Measurements from ENCODE around the gene RNF213.

DNA sequence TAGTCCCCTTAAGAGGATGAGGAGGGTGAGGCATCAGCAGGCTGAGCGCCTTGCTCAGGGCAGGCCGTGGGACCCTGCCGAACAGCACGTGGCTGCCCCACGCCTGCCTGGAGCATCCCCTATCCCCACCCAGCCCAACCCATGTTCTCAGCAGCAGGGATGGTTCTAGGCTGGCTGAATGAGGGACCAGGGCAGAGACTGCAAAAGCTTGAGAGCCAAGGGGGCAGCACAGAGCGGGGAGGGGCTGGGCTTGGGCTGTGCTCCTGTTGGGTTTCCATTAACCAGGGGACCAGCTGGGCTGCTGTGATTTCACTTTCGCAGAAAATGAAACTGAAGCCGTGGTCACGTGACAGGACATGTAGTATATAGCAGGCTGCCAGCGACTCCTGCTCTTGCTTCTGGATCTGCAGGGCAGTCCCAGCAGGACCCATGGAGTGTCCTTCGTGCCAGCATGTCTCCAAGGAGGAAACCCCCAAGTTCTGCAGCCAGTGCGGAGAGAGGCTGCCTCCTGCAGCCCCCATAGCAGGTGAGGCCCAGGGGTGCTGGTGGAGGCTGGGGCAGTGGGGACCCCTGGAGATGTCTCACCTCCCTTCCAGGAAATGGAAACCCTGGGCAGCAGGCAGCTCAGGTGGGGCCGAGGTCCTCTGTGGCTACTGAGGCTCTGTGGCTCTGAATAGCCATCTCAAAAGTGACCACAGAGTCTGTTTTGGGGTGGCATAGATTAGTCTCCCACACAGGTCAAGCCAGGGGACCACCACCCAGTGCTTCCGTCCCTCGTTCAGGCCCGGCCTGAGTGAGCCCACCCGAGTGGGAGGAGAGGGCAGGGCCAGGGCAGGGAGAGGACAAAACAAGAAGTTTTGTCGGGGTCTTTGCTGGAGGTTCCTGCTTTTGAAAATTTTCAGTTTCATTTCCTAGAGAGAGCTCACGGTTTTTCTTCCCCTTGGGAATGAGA, 2.9 kb downstream of the RNF213 start:
- TF ChIP-seq, protein P1, sequence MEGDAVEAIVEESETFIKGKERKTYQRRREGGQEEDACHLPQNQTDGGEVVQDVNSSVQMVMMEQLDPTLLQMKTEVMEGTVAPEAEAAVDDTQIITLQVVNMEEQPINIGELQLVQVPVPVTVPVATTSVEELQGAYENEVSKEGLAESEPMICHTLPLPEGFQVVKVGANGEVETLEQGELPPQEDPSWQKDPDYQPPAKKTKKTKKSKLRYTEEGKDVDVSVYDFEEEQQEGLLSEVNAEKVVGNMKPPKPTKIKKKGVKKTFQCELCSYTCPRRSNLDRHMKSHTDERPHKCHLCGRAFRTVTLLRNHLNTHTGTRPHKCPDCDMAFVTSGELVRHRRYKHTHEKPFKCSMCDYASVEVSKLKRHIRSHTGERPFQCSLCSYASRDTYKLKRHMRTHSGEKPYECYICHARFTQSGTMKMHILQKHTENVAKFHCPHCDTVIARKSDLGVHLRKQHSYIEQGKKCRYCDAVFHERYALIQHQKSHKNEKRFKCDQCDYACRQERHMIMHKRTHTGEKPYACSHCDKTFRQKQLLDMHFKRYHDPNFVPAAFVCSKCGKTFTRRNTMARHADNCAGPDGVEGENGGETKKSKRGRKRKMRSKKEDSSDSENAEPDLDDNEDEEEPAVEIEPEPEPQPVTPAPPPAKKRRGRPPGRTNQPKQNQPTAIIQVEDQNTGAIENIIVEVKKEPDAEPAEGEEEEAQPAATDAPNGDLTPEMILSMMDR (IDR thresholded peaks at IDR 0.05) = no peak
- TF ChIP-seq POLR2A (IDR thresholded peaks at IDR 0.05) = no peak
